Measurements from ENCODE around the gene MAPK8IP3. TPM values are rescaled to one million over a fixed set of nuclear protein-coding genes. Genes with fewer than 3 reads are reported as not detected.

Gene MAPK8IP3
- total and polyA plus RNA-seq, 2 donors (not counting 1 experiment from before 2014, with no cell fraction given), result 249 to 340 TPM

DNA sequence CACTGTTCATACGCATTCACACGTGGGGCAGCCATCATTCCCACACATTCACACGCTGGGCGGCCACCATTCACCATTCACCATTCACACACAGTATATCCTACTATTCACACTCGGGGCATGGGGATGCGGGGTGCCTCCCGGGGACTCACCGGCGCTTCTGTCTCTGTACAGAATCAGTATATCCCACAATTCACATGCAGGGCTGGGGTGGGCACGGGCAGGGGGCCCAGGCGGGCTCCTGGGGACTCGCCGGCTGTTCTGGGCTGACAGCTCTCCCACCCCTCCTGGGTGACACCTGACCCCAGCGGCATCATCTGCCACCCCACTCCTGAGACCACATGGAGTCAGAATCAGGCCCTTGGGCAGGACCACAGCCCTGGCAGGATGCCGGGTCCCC lies 55.8 kb downstream of the MAPK8IP3 start:
- no peaks in the 10 kb centered on the region for H3K9me3 Mint-ChIP-seq (ENCODE audit: insufficient read depth)
- TF ChIP-seq, protein P1, sequence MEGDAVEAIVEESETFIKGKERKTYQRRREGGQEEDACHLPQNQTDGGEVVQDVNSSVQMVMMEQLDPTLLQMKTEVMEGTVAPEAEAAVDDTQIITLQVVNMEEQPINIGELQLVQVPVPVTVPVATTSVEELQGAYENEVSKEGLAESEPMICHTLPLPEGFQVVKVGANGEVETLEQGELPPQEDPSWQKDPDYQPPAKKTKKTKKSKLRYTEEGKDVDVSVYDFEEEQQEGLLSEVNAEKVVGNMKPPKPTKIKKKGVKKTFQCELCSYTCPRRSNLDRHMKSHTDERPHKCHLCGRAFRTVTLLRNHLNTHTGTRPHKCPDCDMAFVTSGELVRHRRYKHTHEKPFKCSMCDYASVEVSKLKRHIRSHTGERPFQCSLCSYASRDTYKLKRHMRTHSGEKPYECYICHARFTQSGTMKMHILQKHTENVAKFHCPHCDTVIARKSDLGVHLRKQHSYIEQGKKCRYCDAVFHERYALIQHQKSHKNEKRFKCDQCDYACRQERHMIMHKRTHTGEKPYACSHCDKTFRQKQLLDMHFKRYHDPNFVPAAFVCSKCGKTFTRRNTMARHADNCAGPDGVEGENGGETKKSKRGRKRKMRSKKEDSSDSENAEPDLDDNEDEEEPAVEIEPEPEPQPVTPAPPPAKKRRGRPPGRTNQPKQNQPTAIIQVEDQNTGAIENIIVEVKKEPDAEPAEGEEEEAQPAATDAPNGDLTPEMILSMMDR (IDR thresholded peaks at IDR 0.05), result no peak
- no peak for TF ChIP-seq EZH2 (IDR thresholded peaks at IDR 0.05; ENCODE audit: borderline replicate concordance, insufficient read depth, low read depth, low read length, poor library complexity, severe bottlenecking)
- no peak overlapping the region for H2AFZ ChIP-seq (ENCODE audit: insufficient read depth, low read depth, low read length, poor library complexity, severe bottlenecking)
- no peak overlapping the region for H3K27ac Mint-ChIP-seq
- ChIA-PET POLR2A (no interaction called here), CTCF (no interaction called here)
- H4K20me1 ChIP-seq (ENCODE audit: control insufficient read depth, insufficient read depth, low read length, poor library complexity, severe bottlenecking), result peaks cover 4% of the 10 kb centered on the region
- H3K4me2 ChIP-seq (replicated peaks; ENCODE audit: low read depth, low read length, poor library complexity, severe bottlenecking), result no peak overlapping the region
- H3K4me3 Mint-ChIP-seq, result no peak overlapping the region
- ATAC-seq (ENCODE audit: low read depth), result no peak
- H3K9ac ChIP-seq (ENCODE audit: low read length), result no peak overlapping the region
- peaks cover 0 to 4% (median 0%) of the 10 kb centered on the region in 3 donors for H3K9me3 ChIP-seq (ENCODE audit: control extremely low read depth in 1 of 3, control insufficient read depth in 2 of 3, insufficient read depth in 1 of 3, low read length in 2 of 3)
- H3K4me3 ChIP-seq (ENCODE audit: control extremely low read depth in 1 of 5, extremely low read depth in 1 of 5, insufficient read depth in 1 of 5, low read depth in 2 of 5, low read length in 4 of 5), result no peak overlapping the region
- no peaks in the 10 kb centered on the region for H3K27me3 ChIP-seq (replicated peaks in 1 of 4; ENCODE audit: control extremely low read depth in 1 of 4, control insufficient read depth in 3 of 4, insufficient read depth in 4 of 4, low read length in 3 of 4)
- no peaks in the 10 kb centered on the region for H3K79me2 ChIP-seq (ENCODE audit: control insufficient read depth, insufficient read depth, low read length)
- DNase-seq, result no peak
- intact Hi-C loops (cut with micrococcal nuclease), result no loop called here
- peaks cover 0 to 71% of the 10 kb centered on the region in 2 experiments for H3K36me3 ChIP-seq (replicated peaks in 1 of 2; ENCODE audit: control extremely low read depth in 1 of 2, control insufficient read depth in 1 of 2, extremely low read depth in 1 of 2, insufficient read depth in 2 of 2, low read length in 1 of 2)
- H3K27ac ChIP-seq (ENCODE audit: low read length in 2 of 2), result no peak overlapping the region
- H3K27me3 Mint-ChIP-seq, result no peaks in the 10 kb centered on the region
- H3K4me1 ChIP-seq (ENCODE audit: control insufficient read depth in 2 of 2, insufficient read depth in 2 of 2, low read length in 2 of 2), result no peaks in the 10 kb centered on the region
- WGBS (ENCODE audit: insufficient coverage), result 97% methylated on average over 13 of the region's 15 CpGs
- no peaks in the 10 kb centered on the region for H3K4me1 Mint-ChIP-seq

DNA sequence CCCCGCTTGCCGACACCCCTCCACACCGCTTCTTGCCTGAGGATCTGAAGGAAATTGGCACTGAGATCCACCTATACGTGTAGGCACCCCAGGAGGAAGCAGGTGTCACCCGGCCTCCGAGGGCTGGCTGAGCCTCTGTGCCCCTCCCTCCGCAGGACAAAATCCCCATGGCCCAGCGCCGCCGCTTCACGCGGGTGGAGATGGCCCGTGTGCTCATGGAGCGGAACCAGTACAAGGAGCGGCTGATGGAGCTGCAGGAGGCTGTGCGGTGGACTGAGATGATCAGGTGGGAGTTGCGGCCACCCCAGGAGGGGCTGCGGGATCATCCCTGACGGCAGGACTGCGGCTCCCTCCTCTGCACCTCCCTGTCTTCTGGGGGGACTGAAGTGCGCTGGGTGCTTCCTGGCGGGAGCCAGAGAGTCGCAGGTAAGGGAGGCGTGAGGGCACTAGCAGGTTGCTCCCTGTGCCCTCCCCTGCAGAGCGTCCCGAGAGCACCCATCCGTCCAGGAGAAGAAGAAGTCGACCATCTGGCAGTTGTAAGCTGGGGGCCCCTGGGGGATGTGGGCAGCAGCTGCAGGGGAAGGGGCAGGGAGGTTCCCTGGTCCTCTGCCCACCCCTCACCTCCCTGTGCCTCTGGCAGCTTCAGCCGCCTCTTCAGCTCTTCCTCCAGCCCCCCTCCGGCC lies 56.3 kb downstream of the MAPK8IP3 start:
- ChIA-PET CTCF (no interaction called here), POLR2A (no interaction called here)
- Histone ChIP-seq H3K27ac (ENCODE audit: low read length in 2 of 2) (no peak overlapping the region), H3K9ac (ENCODE audit: low read length) (no peak overlapping the region), H4K20me1 (ENCODE audit: control insufficient read depth, insufficient read depth, low read length, poor library complexity, severe bottlenecking) (peaks cover 4% of the 10 kb centered on the region), H3K27me3 (replicated peaks in 1 of 4; ENCODE audit: control extremely low read depth in 1 of 4, control insufficient read depth in 3 of 4, insufficient read depth in 4 of 4, low read length in 3 of 4) (no peaks in the 10 kb centered on the region), H3K4me1 (ENCODE audit: control insufficient read depth in 2 of 2, insufficient read depth in 2 of 2, low read length in 2 of 2) (no peaks in the 10 kb centered on the region), H3K9me3 (ENCODE audit: control extremely low read depth in 1 of 3, control insufficient read depth in 2 of 3, insufficient read depth in 1 of 3, low read length in 2 of 3) (peaks cover 0 to 4% (median 0%) of the 10 kb centered on the region in 3 donors), H2AFZ (ENCODE audit: insufficient read depth, low read depth, low read length, poor library complexity, severe bottlenecking) (no peak overlapping the region), H3K79me2 (ENCODE audit: control insufficient read depth, insufficient read depth, low read length) (no peaks in the 10 kb centered on the region), H3K4me2 (replicated peaks; ENCODE audit: low read depth, low read length, poor library complexity, severe bottlenecking) (no peak overlapping the region), H3K4me3 (ENCODE audit: control extremely low read depth in 1 of 5, extremely low read depth in 1 of 5, insufficient read depth in 1 of 5, low read depth in 2 of 5, low read length in 4 of 5) (no peak overlapping the region), H3K36me3 (replicated peaks in 1 of 2; ENCODE audit: control extremely low read depth in 1 of 2, control insufficient read depth in 1 of 2, extremely low read depth in 1 of 2, insufficient read depth in 2 of 2, low read length in 1 of 2) (peaks cover 0 to 75% of the 10 kb centered on the region in 2 experiments)
- DNase-seq, result no peak
- TF ChIP-seq, protein P1 (IDR thresholded peaks at IDR 0.05), result no peak
- TF ChIP-seq EZH2 (IDR thresholded peaks at IDR 0.05; ENCODE audit: borderline replicate concordance, insufficient read depth, low read depth, low read length, poor library complexity, severe bottlenecking), result no peak
- WGBS (ENCODE audit: insufficient coverage), result 95% methylated on average over 25 of the region's 30 CpGs
- H3K27me3 Mint-ChIP-seq, result no peaks in the 10 kb centered on the region
- H3K27ac Mint-ChIP-seq, result no peak overlapping the region
- no peak for ATAC-seq (ENCODE audit: low read depth)
- H3K4me3 Mint-ChIP-seq, result no peak overlapping the region
- intact Hi-C loops (cut with micrococcal nuclease), result no loop called here
- no peaks in the 10 kb centered on the region for H3K4me1 Mint-ChIP-seq
- no peaks in the 10 kb centered on the region for H3K9me3 Mint-ChIP-seq (ENCODE audit: insufficient read depth)
